IPS-15b (cell line): Measurements from ENCODE around the gene MRPL21.

Experiments used
- H3K27me3 ChIP-seq: one replicate; pipeline ENCODE4 v1.6.1; 2013; ENCODE audit warnings: low read length; ENCODE audit not compliant: control insufficient read depth, insufficient read depth
- H3K36me3 ChIP-seq: one replicate; pipeline ENCODE4 v1.6.1; 2013; ENCODE audit warnings: low read length; ENCODE audit not compliant: control insufficient read depth, insufficient read depth
- H3K4me1 ChIP-seq: one replicate; pipeline ENCODE4 v1.6.1; 2013; ENCODE audit warnings: mild to moderate bottlenecking, low read length; ENCODE audit not compliant: control insufficient read depth, insufficient read depth
- H3K4me3 ChIP-seq: one replicate; pipeline ENCODE4 v1.5.1; 2013; ENCODE audit warnings: low read depth, low read length
- H3K9ac ChIP-seq: one replicate; pipeline ENCODE4 v1.6.1; 2013; ENCODE audit warnings: low read depth, mild to moderate bottlenecking, low read length
- H3K9me3 ChIP-seq: one replicate; pipeline ENCODE4 v1.6.1; 2013; ENCODE audit warnings: mild to moderate bottlenecking, low read length; ENCODE audit not compliant: control insufficient read depth, insufficient read depth

MRPL21 gene

DNA sequence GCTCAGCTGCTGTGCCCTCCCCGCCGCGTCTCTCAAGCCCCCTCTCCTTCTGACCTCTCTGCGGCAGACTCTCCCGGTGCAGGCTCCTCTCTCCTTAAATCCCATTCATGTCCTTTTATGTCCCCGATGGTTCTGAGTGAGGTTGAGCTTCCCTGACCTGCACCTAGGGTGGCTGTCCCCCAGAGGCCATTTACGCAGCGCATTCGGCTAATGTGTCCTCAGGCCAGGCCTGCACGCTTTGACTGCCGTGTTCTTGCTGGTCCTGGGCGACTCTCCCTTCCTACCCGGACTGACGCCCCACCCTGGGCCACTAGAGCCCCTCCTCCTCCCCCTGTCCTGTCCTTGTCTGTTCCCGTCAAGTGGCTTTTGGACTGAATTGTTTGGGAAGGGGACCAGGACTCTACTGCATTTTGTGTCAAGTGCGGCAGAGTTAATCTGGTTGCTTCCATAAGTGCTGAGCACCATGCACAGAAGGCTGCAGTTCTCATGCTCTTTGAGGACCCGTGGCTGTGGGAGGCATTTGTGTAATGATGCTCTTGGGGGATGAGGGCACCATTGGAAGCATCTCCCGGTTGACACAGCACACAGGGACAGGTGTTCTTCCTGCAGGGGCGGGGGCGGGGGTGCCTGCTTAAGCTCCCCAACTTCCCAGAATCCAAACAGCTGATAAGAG is 37.2 kb upstream of the MRPL21 start:
- Histone ChIP-seq H3K4me3 (no peak overlapping the region), H3K36me3 (peaks cover 37% of the 10 kb centered on the region), H3K9ac (no peak overlapping the region), H3K27me3 (no peaks in the 10 kb centered on the region), H3K4me1 (no peaks in the 10 kb centered on the region), H3K9me3 (no peaks in the 10 kb centered on the region)

DNA sequence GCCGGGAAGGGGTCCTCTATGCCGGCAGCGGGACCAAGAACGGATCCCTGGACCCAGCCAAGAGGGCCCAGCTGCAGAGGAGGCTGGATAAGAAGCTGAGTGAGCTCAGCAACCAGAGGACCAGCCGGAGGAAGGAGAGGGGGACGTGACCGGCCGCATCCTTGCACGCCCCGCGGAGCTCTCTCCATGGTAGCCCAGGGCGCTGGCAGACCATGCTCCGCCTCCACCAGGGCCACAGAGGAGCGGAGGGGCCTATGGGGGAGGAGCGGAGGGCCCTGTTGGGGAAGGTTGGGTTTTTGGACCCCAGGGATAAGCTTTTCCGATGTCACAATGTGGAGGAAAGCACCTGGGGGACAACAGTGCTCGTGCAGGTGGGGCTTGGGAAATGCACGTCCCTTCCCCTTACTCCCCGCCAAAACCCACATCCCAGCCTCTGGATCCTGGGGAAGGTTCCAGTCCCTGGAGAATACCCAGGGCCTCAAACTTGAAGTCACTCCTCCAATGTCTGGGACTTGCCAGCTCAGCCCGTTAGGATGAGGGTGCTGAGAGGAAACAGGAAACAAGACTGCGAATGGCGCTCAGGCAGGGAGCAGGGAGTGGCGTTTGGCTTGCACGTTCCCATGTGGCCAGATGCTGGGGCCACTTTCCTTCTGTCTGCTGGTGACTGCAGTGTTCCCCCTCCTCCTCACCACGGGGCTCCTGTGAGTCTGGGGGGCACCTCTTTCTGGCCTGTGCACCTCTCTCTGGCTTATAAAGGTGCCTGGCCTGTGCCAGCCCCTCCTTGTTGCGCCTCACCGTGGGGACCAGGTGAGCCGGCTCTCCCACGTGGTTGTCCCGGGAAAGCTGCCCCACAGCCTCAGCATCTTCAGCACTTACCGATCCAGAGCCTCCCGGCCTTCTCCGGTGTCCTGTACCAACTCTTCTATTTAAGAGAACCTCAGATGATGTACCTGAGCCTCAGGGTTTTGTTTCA is 36.2 kb upstream of the MRPL21 start:
- Histone ChIP-seq H3K9me3 (no peaks in the 10 kb centered on the region), H3K27me3 (no peaks in the 10 kb centered on the region), H3K4me3 (no peak overlapping the region), H3K9ac (no peak overlapping the region), H3K36me3 (peaks cover 39% of the 10 kb centered on the region), H3K4me1 (no peaks in the 10 kb centered on the region)

DNA sequence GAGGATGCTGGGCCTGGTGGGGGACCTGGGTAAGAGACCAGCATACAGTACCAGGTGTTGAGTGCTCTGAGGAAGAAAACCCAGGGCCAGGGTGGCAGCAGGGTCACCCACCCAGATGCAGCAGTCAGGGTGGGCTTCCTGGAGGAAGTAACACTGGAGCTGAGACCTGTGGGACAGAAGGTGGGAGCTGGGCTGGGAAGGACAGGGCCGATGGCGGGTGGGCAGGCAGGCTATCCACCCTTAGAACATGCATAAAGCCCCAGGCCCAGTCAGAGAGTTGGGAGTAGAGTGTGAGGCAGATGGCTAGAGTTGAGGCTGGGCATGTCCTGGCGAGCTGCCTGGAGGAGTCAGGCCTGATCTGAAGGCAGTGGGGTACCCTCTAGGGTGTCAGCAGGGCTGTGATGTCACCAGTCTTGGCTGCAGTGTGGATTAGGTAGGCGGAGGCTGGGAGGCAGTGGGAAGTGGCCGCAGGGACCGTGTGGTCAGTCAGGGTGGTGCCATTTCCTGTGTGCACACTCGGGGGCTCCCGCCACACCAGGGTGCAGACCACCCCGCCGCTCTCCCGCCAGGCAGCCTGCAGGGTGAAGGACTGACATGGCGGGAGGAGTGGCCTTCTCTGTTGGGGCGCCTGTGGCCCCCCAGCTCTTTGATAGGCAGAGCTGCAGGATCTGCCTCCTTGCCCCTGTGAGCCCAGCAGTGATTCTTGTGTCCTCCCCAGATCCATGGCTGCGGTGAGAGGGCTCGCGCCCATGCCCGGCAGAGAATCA is 35.4 kb upstream of the MRPL21 start:
- Histone ChIP-seq H3K9me3 (no peaks in the 10 kb centered on the region), H3K36me3 (peaks cover 41% of the 10 kb centered on the region), H3K27me3 (no peaks in the 10 kb centered on the region), H3K4me1 (no peaks in the 10 kb centered on the region), H3K9ac (no peak overlapping the region), H3K4me3 (no peak overlapping the region)

DNA sequence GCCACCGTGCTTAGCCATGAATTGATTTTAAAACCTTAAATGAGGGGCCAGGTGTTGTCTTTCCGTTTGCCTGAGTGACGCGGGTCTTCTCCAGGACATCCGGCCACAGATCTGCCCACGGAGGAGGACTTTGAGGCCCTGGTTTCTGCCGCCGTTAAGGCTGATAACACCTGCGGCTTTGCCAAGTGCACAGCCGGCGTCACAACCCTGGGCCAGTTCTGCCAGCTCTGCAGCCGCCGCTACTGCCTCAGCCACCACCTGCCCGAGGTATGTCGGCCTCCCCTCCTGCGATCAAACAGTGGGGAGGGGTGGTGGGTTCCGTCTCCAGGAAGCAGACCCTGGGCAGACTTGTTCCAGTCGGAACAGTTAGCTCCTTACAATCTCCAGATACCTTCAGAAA is 34.5 kb upstream of the MRPL21 start:
- H3K9ac ChIP-seq, result no peak overlapping the region
- H3K4me1 ChIP-seq, result no peaks in the 10 kb centered on the region
- peaks cover 41% of the 10 kb centered on the region for H3K36me3 ChIP-seq
- no peaks in the 10 kb centered on the region for H3K27me3 ChIP-seq
- no peaks in the 10 kb centered on the region for H3K9me3 ChIP-seq
- no peak overlapping the region for H3K4me3 ChIP-seq

DNA sequence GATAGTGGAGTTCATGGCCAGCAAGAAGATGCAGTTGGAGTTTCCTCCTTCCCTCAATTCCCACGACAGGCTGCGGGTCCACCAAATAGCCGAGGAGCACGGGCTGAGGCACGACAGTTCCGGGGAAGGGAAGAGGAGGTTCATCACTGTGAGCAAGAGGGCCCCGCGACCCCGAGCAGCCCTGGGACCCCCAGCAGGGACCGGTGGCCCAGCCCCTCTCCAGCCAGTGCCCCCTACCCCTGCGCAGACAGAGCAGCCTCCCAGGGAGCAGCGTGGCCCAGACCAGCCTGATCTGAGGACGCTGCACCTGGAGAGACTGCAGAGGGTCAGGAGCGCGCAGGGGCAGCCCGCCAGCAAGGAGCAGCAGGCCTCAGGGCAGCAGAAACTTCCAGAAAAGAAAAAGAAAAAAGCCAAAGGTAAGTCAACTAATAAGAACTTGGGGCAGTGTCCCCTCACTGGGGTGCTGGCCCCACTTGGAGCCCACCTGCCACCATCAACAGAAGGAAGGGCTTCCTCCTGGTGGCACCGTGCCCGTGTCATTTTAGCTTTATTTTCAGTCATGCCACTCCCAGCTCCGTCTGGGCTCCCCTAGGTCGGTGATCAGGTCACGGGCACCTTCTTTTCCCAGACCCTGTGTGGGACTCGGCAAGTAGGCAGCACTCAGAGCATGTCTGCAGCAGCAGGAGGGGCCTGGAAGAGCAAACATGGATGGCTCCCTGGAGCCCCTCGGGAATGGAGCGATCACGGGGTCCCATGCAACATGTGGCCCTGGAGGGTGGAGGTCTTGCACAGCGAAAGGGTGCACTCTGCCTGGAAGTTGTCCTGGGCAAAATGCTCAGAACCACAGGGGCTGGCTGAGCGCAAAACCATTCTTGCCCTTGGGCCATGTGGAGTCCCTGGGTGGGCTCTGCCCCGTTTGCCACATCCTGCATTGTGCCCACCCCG is 33.3 kb upstream of the MRPL21 start:
- H3K36me3 ChIP-seq, result peaks cover 41% of the 10 kb centered on the region

DNA sequence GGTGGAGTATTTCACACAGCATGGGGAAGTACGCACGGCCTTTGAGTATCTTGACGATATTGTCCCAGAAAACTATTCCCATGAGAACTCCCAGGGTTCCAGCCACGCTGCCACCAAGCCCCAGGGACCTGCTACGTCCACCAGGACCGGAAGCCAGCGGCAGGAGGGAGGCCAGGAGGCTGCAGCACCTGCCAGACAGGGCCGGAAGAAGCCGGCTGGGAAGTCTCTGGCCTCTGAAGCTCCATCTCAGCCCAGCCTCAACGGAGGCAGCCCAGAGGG is 32.7 kb upstream of the MRPL21 start:
- Histone ChIP-seq H3K4me3 (no peak overlapping the region), H3K4me1 (no peaks in the 10 kb centered on the region), H3K27me3 (no peaks in the 10 kb centered on the region), H3K36me3 (peaks cover 41% of the 10 kb centered on the region), H3K9ac (no peak overlapping the region), H3K9me3 (no peaks in the 10 kb centered on the region)

More for the DNA sequence above, 33.3 kb upstream of the MRPL21 start:
- Histone ChIP-seq H3K9me3 (no peaks in the 10 kb centered on the region), H3K4me3 (no peak overlapping the region), H3K27me3 (no peaks in the 10 kb centered on the region), H3K9ac (no peak overlapping the region), H3K4me1 (no peaks in the 10 kb centered on the region)

DNA sequence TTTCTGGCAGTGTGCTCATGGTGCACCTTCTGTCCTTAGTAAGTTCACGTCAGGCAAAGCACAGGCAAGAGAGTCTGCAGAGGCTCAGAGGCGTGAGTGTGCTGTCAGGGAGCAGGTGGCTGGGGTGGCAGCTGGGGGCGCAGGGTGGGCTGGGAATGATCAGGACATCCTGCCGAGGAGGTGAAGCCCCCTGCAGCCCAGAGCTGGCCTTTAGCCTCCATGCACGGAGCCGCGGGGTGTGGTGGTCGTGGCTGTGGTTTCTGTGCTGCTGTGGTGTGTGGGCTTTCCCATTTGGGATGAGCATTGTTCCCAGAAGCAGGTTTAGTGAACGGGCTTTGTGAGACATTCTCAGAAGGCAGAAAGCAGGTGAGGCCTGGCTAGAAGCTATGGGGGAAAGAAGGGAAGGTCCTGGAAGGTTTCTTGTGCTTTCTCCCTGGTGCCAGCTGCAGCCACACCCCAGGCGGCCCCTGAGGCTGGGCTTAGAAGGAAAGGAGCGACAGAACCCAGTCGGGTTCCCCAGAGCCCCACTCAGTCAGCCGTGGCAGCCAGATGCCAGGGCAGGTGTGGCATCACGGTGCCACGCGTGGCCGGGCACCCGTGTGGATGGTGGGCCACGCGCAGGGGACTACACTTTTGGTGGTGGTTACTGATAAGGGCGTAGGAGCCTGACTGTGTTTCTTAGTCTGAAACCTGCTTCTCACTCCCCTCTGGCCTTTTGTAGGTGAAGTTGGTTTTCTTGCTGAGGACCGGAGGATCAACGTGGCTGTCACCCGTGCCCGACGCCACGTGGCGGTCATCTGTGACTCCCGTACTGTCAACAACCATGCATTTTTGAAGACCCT is 32.1 kb upstream of the MRPL21 start:
- Histone ChIP-seq H3K9ac (no peak overlapping the region), H3K27me3 (no peaks in the 10 kb centered on the region), H3K9me3 (no peaks in the 10 kb centered on the region), H3K4me1 (no peaks in the 10 kb centered on the region), H3K4me3 (no peak overlapping the region), H3K36me3 (peaks cover 41% of the 10 kb centered on the region)

DNA sequence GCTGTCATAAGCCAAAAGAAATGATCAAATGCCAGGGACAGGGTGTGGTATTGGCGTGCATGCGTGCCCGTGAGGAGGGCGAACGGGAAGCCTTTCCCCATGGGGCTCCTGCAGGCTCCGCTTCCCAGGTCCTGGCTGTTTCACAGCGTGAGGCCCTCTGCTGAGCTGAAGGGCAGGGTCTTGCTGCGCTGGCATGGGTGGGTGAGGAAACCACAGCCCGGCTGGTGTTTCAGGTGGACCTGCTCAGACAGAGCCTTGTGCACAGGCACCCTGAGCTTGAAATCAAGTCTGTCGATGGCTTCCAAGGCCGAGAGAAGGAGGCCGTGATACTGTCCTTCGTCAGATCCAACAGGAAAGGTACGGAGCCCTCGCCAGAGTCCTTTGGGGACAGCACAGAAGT is 31.4 kb upstream of the MRPL21 start:
- no peaks in the 10 kb centered on the region for H3K27me3 ChIP-seq
- no peaks in the 10 kb centered on the region for H3K9me3 ChIP-seq
- H3K4me3 ChIP-seq, result no peak overlapping the region
- no peak overlapping the region for H3K9ac ChIP-seq
- H3K36me3 ChIP-seq, result peaks cover 41% of the 10 kb centered on the region
- no peaks in the 10 kb centered on the region for H3K4me1 ChIP-seq

DNA sequence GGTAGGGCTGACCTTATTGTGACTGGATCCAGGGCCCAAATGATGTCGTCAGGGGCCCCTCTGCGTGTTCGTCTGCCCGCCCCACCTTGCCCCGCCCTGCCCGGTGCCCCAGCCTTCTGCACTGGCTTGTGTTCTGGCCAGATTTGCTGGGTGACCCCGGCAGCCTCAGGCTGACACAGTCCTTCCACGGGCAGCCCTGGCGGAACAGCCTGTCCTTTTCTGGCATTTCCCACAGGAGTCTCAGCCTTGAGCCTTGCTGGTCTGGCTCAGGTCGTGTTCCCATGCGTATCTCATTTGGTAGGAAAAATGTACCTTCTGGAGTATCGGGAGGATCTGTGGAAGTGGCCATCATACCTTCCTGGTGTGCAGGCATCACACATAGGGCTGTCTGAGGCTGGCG is 31.0 kb upstream of the MRPL21 start:
- no peaks in the 10 kb centered on the region for H3K27me3 ChIP-seq

DNA sequence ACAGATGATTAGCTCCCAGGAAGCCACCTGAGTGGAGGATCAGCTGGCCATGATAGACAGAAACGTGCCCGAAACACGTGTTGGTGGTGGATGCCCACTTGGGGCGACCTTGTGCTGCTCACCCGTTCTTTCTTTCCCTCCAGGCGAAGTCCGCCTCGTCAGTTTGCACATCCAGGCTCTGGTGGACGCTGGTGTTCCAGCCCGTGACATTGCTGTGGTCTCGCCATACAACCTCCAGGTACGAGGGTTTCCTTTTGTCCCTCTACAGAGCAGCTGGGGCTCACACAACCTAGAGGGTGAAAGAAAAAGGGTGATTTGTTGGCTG is 30.7 kb upstream of the MRPL21 start:
- no peak overlapping the region for H3K9ac ChIP-seq
- no peaks in the 10 kb centered on the region for H3K9me3 ChIP-seq
- no peak overlapping the region for H3K4me3 ChIP-seq
- H3K27me3 ChIP-seq, result no peaks in the 10 kb centered on the region
- H3K36me3 ChIP-seq, result peaks cover 37% of the 10 kb centered on the region
- no peaks in the 10 kb centered on the region for H3K4me1 ChIP-seq

More for the DNA sequence above, 31.0 kb upstream of the MRPL21 start:
- Histone ChIP-seq H3K4me3 (no peak overlapping the region), H3K36me3 (peaks cover 38% of the 10 kb centered on the region), H3K9ac (no peak overlapping the region), H3K9me3 (no peaks in the 10 kb centered on the region), H3K4me1 (no peaks in the 10 kb centered on the region)
